ENCODE data around the gene BEND6.

GRCh38 chr6:56956491-56956890, 1.6 kb downstream of the BEND6 start:
- TF ChIP-seq FOXM1 (IDR thresholded peaks at IDR 0.05; ENCODE audit: borderline replicate concordance) = no peak
- no peak for TF ChIP-seq SP1 (IDR thresholded peaks at IDR 0.05)
- no peak for TF ChIP-seq FOXA1 (IDR thresholded peaks at IDR 0.05)
- no peak for TF ChIP-seq SUZ12 (IDR thresholded peaks at IDR 0.05)
- no peak for TF ChIP-seq TARDBP (IDR thresholded peaks at IDR 0.05)
- TF ChIP-seq FOXK2 (IDR thresholded peaks at IDR 0.05) = no peak
- TF ChIP-seq BHLHE40 (IDR thresholded peaks at IDR 0.05; ENCODE audit: borderline replicate concordance) = no peak
- TF ChIP-seq ARNT (IDR thresholded peaks at IDR 0.05) = no peak
- no peak for TF ChIP-seq CTBP1 (IDR thresholded peaks at IDR 0.05; ENCODE audit: borderline replicate concordance)
- no peak for TF ChIP-seq LEF1 (IDR thresholded peaks at IDR 0.05; ENCODE audit: borderline replicate concordance)
- TF ChIP-seq PKNOX1 (IDR thresholded peaks at IDR 0.05) = no peak
- no peak for TF ChIP-seq L3MBTL2 (conservative IDR thresholded peaks at IDR 0.05)
- no peak for TF ChIP-seq ELF4 (IDR thresholded peaks at IDR 0.05)
- no peak for TF ChIP-seq ZNF384 (IDR thresholded peaks at IDR 0.05)
